CD4-positive, alpha-beta T cell (primary cell): Measurements from ENCODE around the gene RPP30. TPM values are rescaled to one million over a fixed set of nuclear protein-coding genes. Genes with fewer than 3 reads are reported as not detected.

Experiments used
- ATAC-seq: fragments of 200-7000 bp; cut with Tn5 transposase; one replicate; pipeline ENCODE4 v1.10.0; 2022; ENCODE audit warnings: mild to moderate bottlenecking; ENCODE audit not compliant: poor library complexity
- CTCF ChIA-PET: fragments of 350-600 bp; sonication (Branson Sonifier 250); formaldehyde crosslinking; loops from one replicate; lab custom pipeline; 2021; ENCODE audit warnings: antibody characterized with exemption, inconsistent platforms; lab: Charles Lee
- POLR2A ChIA-PET: fragments of 350-600 bp; sonication (Branson Sonifier 250); formaldehyde crosslinking; loops from one replicate; lab custom pipeline; 2021; ENCODE audit warnings: antibody characterized with exemption, inconsistent platforms; lab: Charles Lee
- DNase-seq, 14 experiments: peaks; one replicate each; pipeline ENCODE4 v3.0.0-alpha.2; 2013 to 2020; ENCODE audit warnings: mixed read lengths in 2 of 14
- H3K27ac ChIP-seq, 2 donors: one replicate each; pipeline versions ENCODE4 v1.5.1 to v1.7.0; 2013; ENCODE audit warnings: low read length in 2 of 2, low read depth in 1 of 2, mild to moderate bottlenecking in 1 of 2
- H3K27me3 ChIP-seq, 2 experiments: 1 replicate in 1 of 2; 2 replicates in 1 of 2; pipeline versions ENCODE4 v1.6.1 to v1.7.0; 2013; ENCODE audit warnings: low read length in 2 of 2, control low read depth in 1 of 2, mild to moderate bottlenecking in 1 of 2, moderate library complexity in 1 of 2; ENCODE audit not compliant: insufficient read depth in 2 of 2, control insufficient read depth in 1 of 2
- H3K36me3 ChIP-seq: one replicate; pipeline ENCODE4 v1.6.1; 2013; ENCODE audit warnings: low read length, control low read depth; ENCODE audit not compliant: insufficient read depth
- H3K4me1 ChIP-seq: one replicate; pipeline ENCODE4 v1.6.1; 2013; ENCODE audit warnings: low read length, control low read depth; ENCODE audit not compliant: insufficient read depth
- H3K4me3 ChIP-seq: one replicate; pipeline ENCODE4 v1.5.1; 2013; ENCODE audit warnings: mild to moderate bottlenecking, low read length, moderate library complexity
- H3K9me3 ChIP-seq, 2 experiments: 1 replicate in 1 of 2; 2 replicates in 1 of 2; pipeline versions ENCODE4 v1.6.1 to v1.7.0; 2013; ENCODE audit warnings: low read length in 2 of 2, mild to moderate bottlenecking in 2 of 2, control low read depth in 1 of 2, moderate library complexity in 1 of 2; ENCODE audit not compliant: control insufficient read depth in 1 of 2, insufficient read depth in 1 of 2
- H3K27ac Mint-ChIP-seq: one replicate; pipeline ENCODE4 v1.8.0; 2020; ENCODE audit warnings: mixed read lengths
- H3K27me3 Mint-ChIP-seq: one replicate; pipeline ENCODE4 v1.8.0; 2021; ENCODE audit warnings: mixed read lengths
- H3K36me3 Mint-ChIP-seq: one replicate; pipeline ENCODE4 v1.8.0; 2021; ENCODE audit warnings: low read depth, mixed read lengths
- H3K4me1 Mint-ChIP-seq: one replicate; pipeline ENCODE4 v1.8.0; 2021; ENCODE audit warnings: low read depth, mixed read lengths
- H3K4me3 Mint-ChIP-seq: one replicate; pipeline ENCODE4 v1.8.0; 2020; ENCODE audit warnings: mild to moderate bottlenecking, mixed read lengths
- H3K9me3 Mint-ChIP-seq: one replicate; pipeline ENCODE4 v1.8.0; 2020; ENCODE audit warnings: mixed read lengths
- CTCF ChIP-seq: fragments of 200-600 bp; IDR thresholded peaks from one replicate; pipeline ENCODE4 v1.8.0; 2022; ENCODE audit warnings: antibody characterized with exemption, mild to moderate bottlenecking
- intact Hi-C, 2 experiments: fragments of 100-400 bp; cut with DNase I in 1 of 2; cut with micrococcal nuclease in 1 of 2; formaldehyde crosslinking; loops; one replicate each; pipeline versions ENCODE4 v1.15.1 to v1.9.0; 2023 to 2025; cut with DNase I, micrococcal nuclease
- total RNA-seq, 174 experiments: library from RNA in 2 of 174; stranded (reverse) in 2 of 174; gene quantifications; one replicate each; pipeline ENCODE4 v1.2.3 and lab custom pipeline; 2021 to 2026

RPP30 gene
- total RNA-seq, 2 experiments from 2014 or later = 25.3 to 28.5 TPM

GRCh38 chr10:90912854-90913479 lies 41.2 kb downstream of the RPP30 start:
- Histone ChIP-seq H3K36me3 (no peaks in the 10 kb centered on the region), H3K9me3 (no peaks in the 10 kb centered on the region), H3K27me3 (no peaks in the 10 kb centered on the region), H3K4me1 (peaks cover 4% of the 10 kb centered on the region), H3K4me3 (no peak overlapping the region), H3K27ac (no peak overlapping the region)
- peaks cover 4% of the 10 kb centered on the region for H3K27me3 Mint-ChIP-seq
- CTCF ChIA-PET = interaction anchor here (0.9 kb wide), 1 partner anchor 54 kb away, joined by 3 read pairs; no protein-coding TSS in a partner anchor
- no peak for ATAC-seq
- POLR2A ChIA-PET = no interaction called here
- no peaks in the 10 kb centered on the region for H3K9me3 Mint-ChIP-seq
- peaks cover 4% of the 10 kb centered on the region for H3K4me1 Mint-ChIP-seq
- TF ChIP-seq CTCF = no peak
- intact Hi-C loops = loop anchor here in 1 of 2 experiments (10.0 kb wide), 1 partner anchor 162 kb away; no protein-coding TSS in a partner anchor
- no peak overlapping the region for H3K27ac Mint-ChIP-seq
- peaks cover 4% of the 10 kb centered on the region for H3K36me3 Mint-ChIP-seq
- no peak for DNase-seq
- no peak overlapping the region for H3K4me3 Mint-ChIP-seq

- ATAC-seq (no peak), DNase-seq (no peak)
- no peak overlapping the region for H3K4me3 ChIP-seq
- Mint-ChIP-seq H3K27ac (no peak overlapping the region), H3K36me3 (no peaks in the 10 kb centered on the region), H3K4me1 (peaks cover 4% of the 10 kb centered on the region), H3K9me3 (no peaks in the 10 kb centered on the region), H3K27me3 (peaks cover 4% of the 10 kb centered on the region), H3K4me3 (no peak overlapping the region)
- ChIA-PET CTCF (interaction anchor here (0.6 kb wide), 1 partner anchor 1623 kb away, joined by 3 read pairs; no protein-coding TSS in a partner anchor), POLR2A (no interaction called here)
- H3K4me1 ChIP-seq = peaks cover 4% of the 10 kb centered on the region
- H3K36me3 ChIP-seq = no peaks in the 10 kb centered on the region
- no peaks in the 10 kb centered on the region for H3K9me3 ChIP-seq
- no peaks in the 10 kb centered on the region for H3K27me3 ChIP-seq
- no peak for TF ChIP-seq CTCF
- intact Hi-C loops = loop anchor here in 1 of 2 experiments (10.0 kb wide), 1 partner anchor 161 kb away; no protein-coding TSS in a partner anchor
- H3K27ac ChIP-seq = no peak overlapping the region
Observed at GRCh38 chr10:90913774-90914420, 42.1 kb downstream of the RPP30 start.

- peaks cover 2 to 5% of the 10 kb centered on the region in 2 experiments for H3K27me3 ChIP-seq
- POLR2A ChIA-PET = no interaction called here
- no peak for DNase-seq
- no peak overlapping the region for H3K27ac ChIP-seq
- intact Hi-C loops = loop anchor here in 1 of 2 experiments (10.0 kb wide), 1 partner anchor 160 kb away; no protein-coding TSS in a partner anchor
- peaks cover 4% of the 10 kb centered on the region for H3K4me1 Mint-ChIP-seq
- H3K36me3 ChIP-seq = no peaks in the 10 kb centered on the region
- CTCF ChIA-PET = no interaction called here
- H3K9me3 Mint-ChIP-seq = no peaks in the 10 kb centered on the region
- no peak for ATAC-seq
- no peaks in the 10 kb centered on the region for H3K36me3 Mint-ChIP-seq
- H3K27ac Mint-ChIP-seq = no peak overlapping the region
- no peak overlapping the region for H3K4me3 ChIP-seq
- H3K9me3 ChIP-seq = no peaks in the 10 kb centered on the region
- peaks cover 4% of the 10 kb centered on the region for H3K4me1 ChIP-seq
- no peak for TF ChIP-seq CTCF
- H3K27me3 Mint-ChIP-seq = peaks cover 4% of the 10 kb centered on the region
- no peak overlapping the region for H3K4me3 Mint-ChIP-seq
Observed at GRCh38 chr10:90914992-90915765, 43.4 kb downstream of the RPP30 start.
